GM18870 (cell line): ENCODE data around the gene SPACA6.
"Not testable (repeated sequence)": the region's sequence is repeated elsewhere in the genome, so short reads cannot be mapped to it uniquely, and the experiment has no call there.

ENCODE experiments used
- ATAC-seq: cut with Tn5 transposase; IDR thresholded peaks from one replicate; pipeline ENCODE4 v1.9.1; 2021; ENCODE audit warnings: moderate library complexity; ENCODE audit not compliant: unreplicated experiment

Gene SPACA6, protein sequence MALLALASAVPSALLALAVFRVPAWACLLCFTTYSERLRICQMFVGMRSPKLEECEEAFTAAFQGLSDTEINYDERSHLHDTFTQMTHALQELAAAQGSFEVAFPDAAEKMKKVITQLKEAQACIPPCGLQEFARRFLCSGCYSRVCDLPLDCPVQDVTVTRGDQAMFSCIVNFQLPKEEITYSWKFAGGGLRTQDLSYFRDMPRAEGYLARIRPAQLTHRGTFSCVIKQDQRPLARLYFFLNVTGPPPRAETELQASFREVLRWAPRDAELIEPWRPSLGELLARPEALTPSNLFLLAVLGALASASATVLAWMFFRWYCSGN

DNA sequence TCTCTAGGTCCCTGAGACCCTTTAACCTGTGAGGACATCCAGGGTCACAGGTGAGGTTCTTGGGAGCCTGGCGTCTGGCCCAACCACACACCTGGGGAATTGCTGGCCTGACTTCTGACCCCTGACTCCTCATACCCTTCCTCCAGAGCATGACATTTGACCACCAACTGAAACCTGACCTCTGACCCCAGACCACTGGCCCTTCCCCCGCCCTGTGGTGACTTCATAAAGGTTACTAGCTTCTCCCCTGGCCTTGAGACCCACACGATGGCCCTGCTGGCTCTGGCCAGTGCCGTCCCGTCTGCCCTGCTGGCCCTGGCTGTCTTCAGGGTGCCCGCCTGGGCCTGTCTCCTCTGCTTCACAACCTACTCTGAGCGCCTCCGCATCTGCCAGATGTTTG lies at the start of gene SPACA6:
TSS of gene SPACA6 (plus strand) at position 71 of the 400 bp plus-strand sequence. CDS start at position 268, 197 bp downstream.
- ATAC-seq = no peak

DNA sequence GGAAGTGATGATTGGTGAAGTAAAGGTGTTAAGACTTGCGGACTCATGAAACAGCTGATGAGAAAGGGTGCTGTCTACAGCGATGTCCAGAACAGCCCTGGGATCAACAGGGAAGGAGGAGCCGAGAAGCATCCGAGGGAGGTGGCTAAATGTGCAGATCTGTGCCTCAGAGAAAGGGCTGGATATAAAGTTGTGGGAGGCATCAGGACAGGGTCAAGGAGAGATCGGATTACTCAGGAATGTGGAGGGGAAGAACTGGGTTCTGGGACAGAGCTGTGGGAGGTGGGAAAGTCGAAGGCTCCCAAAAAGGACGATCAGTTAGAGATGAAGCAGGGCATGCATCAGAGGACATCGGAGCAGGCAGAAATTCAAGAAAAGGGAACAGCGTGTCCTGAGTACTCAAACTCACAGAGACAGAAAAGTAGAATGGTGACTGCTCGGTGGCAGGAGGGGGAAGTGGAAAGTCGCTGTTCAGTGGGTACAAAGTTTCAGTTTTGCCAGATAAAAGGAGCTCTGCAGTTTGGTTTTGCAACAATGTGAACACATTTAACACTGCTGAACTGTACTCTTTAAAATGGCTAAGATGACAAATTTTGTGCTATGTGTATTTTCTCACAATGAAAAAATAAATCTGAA lies 48.4 kb upstream of the SPACA6 start:
- ATAC-seq = no peak

DNA sequence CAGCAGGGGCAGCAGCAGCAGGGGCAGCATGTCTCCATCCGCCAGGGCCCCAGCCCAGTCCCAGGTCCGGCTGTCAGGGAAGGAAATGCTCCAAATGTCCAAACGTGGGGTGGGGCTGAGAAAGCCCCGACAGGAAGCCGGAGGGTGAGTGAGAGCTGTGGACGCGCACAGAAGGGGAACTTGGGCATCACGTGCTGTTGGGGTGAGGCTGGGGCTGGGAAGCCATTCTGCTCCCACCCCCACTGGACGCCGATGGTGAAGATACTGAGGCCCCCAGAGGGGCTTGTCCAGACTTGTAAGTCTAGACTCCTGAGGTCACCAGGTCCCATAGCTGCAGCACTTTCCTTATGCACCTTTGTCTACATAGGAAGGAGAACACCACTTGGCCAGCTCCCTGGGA lies 46.4 kb upstream of the SPACA6 start, which contains the start of gene SIGLEC14:
TSS of gene SIGLEC14 (minus strand) at position 96 of the 400 bp plus-strand sequence. CDS start at position 30, 66 bp downstream.
- ATAC-seq = not testable (repeated sequence)

DNA sequence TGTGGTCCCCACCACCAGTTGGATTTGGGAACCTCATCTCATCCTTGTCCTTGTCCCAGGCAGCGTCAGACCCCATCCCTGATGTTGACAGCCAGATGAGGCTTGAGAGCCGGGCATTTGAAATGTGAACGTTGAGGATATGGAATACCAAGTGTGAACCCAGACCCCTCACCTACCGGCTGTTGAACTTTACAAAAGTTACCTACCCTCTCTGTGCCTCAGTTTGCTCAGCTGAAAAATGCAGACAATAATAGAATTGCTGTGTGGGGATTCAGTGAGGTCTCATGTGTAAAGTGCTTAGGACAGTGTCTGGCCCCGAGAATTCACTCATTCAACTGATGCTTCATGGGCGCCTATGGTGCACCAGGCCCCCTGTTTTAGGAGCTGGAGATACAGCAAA lies 45.8 kb upstream of the SPACA6 start:
- no peak for ATAC-seq

GRCh38 chr19:51651216-51651846 lies 41.8 kb upstream of the SPACA6 start:
- ATAC-seq = no peak

DNA sequence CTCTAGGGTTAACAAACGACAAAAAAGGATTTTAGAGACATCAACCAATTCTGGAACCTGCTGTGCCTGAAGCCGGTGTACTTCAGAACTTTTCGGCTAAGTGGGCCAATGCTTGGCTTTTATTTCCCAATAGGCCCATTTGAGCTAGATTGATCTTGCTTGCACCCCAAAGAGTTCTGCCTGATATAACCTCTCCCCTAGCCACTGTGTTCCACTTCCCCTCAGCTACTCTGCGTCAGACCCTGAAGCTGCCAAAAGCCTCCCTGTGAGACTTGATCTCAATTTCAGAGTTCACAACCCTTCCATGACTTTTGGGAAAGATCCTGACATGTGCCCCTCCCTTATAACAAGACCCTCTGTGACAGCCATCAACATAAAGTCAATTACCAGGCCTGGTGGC lies 40.9 kb upstream of the SPACA6 start:
- no peak for ATAC-seq

GRCh38 chr19:51653162-51653561 lies 40.0 kb upstream of the SPACA6 start:
- ATAC-seq = no peak

DNA sequence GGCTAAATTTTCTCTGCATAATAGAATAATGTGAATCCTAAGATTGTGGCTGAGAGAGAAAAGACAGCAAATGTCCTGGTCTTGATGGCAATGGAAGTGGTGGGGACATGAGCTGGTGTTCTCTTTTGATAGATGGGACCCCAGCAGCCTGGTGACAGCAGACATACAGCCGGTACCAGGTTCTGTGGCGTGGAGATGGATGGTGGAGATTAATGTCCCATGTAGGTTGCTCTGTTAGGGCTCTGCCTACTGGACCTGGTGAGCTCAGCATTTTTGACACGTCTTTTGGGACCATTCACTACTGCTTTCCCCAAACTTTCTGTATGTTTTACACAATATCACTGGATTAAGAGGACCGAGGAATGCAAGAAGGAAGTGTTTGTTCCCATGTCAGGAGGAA lies 38.3 kb upstream of the SPACA6 start:
- ATAC-seq = no peak

DNA sequence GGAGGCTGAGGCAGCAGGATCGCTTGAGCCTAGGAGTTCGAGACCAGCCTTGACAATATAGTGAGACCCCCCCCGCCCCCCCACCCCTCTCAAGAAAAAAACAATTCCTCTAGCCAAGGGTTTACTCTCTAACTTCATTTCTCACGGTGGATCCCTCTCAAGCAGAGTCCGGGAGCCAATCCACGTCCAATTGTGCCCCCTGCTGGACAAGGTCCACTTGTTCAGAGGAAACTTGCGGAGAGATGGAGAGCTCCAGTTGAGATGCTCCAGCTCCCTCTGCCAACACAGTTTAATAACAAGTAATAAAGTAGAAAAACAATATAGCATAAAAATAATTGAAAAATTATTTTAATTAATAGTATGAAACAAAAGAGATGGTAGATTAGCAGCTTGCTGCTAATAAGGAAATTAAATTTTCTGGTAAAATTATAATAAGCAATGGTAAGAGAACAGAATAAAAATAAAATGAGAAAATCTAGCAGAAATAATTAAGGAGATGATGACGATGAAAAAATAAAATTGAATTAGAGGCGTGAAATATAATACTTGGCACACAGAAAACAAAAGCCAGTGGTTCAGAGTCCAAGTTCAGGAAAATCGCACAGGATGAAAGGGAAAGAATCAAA lies 32.0 kb upstream of the SPACA6 start:
- no peak for ATAC-seq

DNA sequence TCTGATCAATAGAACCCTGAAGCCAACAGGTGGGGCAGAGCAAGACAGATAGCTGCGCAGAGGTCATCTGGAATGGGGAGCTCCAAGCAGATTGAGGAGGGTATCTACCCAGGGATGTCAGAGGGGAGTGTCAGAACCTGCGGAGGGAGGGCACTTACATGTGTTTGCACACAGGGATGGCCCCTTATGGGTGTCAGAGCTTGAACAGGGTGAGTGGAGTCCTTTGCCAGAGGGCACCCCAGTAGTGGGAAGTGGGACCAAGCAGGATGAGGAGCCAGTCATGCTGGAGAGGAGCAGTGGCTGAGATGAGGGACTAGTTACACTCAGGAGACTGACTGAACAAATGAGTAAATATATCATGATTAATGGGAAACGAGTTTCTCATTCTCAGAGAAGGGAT lies 29.5 kb upstream of the SPACA6 start:
- ATAC-seq = no peak

DNA sequence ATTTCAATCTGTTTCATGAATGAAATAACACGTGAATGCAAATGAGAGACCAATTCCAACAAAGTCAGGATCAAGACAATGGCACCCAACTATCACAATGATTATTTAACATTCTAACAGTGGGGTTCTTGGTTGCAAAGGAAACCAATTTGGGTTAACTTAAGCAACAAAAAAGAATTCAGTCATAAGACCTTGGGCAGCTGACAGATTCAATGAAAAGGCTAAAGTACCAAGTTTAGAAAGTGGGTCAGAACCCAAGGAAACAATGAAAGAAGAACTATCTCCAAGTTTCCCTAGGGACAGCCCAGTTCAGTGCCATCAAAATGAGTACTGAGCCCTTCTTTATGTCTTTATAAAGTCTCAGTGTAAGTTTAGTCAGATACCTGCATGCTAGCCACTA lies 29.0 kb upstream of the SPACA6 start:
- no peak for ATAC-seq

GRCh38 chr19:51664997-51665396 lies 28.1 kb upstream of the SPACA6 start:
- ATAC-seq = no peak

DNA sequence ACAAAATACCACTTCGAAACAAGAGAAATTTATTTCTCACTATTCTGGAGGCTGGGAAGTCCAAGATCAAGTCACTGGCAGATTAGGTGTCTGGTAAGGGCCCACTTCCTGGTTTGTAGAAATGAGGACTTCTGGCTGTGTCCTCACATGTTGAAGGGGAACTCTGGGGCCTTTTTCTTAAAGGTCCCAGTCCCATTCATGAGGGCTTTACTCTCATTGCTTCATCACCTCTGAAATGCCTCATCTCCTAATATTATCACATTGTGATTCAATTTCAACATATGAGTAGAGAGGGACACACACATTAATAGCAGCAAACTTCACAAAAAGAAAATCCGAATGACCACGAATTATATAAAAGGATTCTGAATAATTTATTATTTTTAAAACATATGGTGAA lies 24.9 kb upstream of the SPACA6 start:
- no peak for ATAC-seq

GRCh38 chr19:51675911-51676565 lies 17.1 kb upstream of the SPACA6 start:
- ATAC-seq = not testable (repeated sequence)

GRCh38 chr19:51676566-51677083 lies 16.5 kb upstream of the SPACA6 start:
- no peak for ATAC-seq

DNA sequence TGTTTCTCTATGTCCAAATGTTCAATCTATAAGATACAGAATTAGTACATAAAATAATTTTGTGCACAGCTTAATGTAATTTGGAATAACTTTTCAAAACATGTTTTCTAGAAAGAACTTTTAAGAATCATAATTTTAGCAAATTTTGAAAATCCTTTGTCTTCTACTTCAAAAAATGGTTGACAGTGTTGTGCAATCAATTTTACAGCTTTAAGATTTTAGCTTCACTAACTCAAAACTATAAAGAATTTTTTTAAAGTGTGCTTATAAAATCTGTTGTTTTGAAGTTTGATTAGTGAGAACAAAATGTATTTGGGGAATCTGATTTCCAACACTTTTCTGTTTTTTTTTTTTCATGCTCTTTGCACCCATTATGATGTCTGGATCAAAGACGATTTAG lies 12.7 kb upstream of the SPACA6 start:
- no peak for ATAC-seq

- no peak for ATAC-seq
Measured at GRCh38 chr19:51681286-51681941, 11.7 kb upstream of the SPACA6 start.

DNA sequence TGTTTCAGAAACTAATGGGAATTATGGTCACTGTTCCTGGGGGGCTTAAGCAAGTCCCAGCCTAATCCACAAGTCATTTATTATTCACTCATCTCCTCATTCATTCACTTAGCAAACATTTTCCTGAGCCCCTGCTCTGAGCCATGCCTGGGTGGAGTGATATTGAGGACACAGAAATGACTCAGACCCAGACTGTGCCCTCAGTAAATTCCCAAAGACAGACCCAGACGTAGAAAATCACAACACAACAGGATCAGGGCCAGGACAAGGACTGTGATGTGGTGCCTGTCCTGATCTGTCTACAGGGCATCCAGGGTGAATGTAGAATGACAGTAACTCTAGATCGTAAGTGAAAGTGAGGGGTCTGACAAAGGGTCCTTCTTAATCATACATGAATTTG lies 7.0 kb upstream of the SPACA6 start:
- no peak for ATAC-seq

GRCh38 chr19:51687791-51688670 lies 5.1 kb upstream of the SPACA6 start:
- ATAC-seq = no peak
